Tibial nerve (tissue), 3 donors: Measurements from ENCODE around the gene VPS33B.

Experiments used
- POLR2A ChIP-seq, 2 donors: fragments of 450-650 bp; IDR thresholded peaks; one replicate each; pipeline ENCODE4 v1.6.1; 2017; ENCODE audit warnings: antibody characterized with exemption in 2 of 2, mild to moderate bottlenecking in 2 of 2, moderate library complexity in 2 of 2
- TF ChIP-seq, protein P1 (sequence below), 5 experiments: fragments of 200-600 bp in 3 of 5; fragments of 450-650 bp in 2 of 5; sonication (generic) in 3 of 5; IDR thresholded peaks; one replicate each; pipeline ENCODE4 v1.5.1; 2016 to 2019; ENCODE audit warnings: antibody characterized with exemption in 5 of 5, mild to moderate bottlenecking in 3 of 5, moderate library complexity in 2 of 5

DNA sequence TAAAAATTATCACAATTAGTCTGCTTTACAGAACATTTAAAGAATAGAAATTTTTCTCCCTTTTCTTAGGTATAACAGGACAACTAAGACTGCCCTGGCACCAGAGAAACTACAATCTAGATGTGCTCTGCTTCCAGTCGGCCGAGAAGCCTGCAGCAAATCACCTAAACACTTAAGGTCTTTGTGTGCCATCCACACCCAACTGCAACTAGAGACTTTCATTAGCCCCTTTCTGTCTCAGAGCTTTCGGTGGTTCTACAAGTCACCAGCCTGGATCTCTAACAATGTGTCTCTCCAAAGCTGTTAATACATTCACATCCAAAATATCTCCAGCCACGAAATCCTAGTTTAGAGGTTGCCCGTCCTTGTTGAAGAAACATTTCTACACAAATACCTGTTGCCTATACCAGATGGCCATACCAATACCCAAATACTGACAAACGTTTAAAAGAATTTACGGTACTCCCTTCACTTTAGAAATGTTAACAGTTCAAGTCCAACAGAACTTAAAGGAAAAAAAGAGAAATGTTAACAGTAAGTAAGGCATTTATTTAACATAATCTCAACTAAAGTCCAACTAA is 34.7 kb downstream of the VPS33B start:
- TF ChIP-seq, protein P1, sequence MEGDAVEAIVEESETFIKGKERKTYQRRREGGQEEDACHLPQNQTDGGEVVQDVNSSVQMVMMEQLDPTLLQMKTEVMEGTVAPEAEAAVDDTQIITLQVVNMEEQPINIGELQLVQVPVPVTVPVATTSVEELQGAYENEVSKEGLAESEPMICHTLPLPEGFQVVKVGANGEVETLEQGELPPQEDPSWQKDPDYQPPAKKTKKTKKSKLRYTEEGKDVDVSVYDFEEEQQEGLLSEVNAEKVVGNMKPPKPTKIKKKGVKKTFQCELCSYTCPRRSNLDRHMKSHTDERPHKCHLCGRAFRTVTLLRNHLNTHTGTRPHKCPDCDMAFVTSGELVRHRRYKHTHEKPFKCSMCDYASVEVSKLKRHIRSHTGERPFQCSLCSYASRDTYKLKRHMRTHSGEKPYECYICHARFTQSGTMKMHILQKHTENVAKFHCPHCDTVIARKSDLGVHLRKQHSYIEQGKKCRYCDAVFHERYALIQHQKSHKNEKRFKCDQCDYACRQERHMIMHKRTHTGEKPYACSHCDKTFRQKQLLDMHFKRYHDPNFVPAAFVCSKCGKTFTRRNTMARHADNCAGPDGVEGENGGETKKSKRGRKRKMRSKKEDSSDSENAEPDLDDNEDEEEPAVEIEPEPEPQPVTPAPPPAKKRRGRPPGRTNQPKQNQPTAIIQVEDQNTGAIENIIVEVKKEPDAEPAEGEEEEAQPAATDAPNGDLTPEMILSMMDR (IDR thresholded peaks at IDR 0.05), result no peak
- no peak for TF ChIP-seq POLR2A (IDR thresholded peaks at IDR 0.05)
